SK-N-SH (cell line): Measurements from ENCODE around the gene PDE2A.

Source experiments
- RAD21 ChIP-seq: IDR thresholded peaks from 2 replicates; pipeline ENCODE4 v1.6.1; 2012; ENCODE audit warnings: mild to moderate bottlenecking, low read length
- SIN3A ChIP-seq: IDR thresholded peaks from 2 replicates; pipeline ENCODE4 v1.6.1; 2012; ENCODE audit warnings: low read depth, mild to moderate bottlenecking, low read length, moderate library complexity, borderline replicate concordance
- USF2 ChIP-seq: fragments of 150-350 bp; IDR thresholded peaks from 2 replicates; pipeline ENCODE4 v1.6.1; 2017; ENCODE audit warnings: antibody characterized with exemption, low read length, low read depth, borderline replicate concordance

GRCh38 chr11:72634016-72634415 is 40.2 kb downstream of the PDE2A start:
- TF ChIP-seq USF2 (no peak), SIN3A (no peak), RAD21 (no peak)
